GM19238 (cell line): ENCODE results near the gene ADAMTS3.
A peak's percentile ranks its signal among the peaks of the same experiment; 100 is the strongest.

Experiments used
- DNase-seq: peaks from one replicate; pipeline ENCODE4 v3.0.0; 2011; ENCODE audit warnings: low spot score; ENCODE audit not compliant: insufficient read length

ADAMTS3 gene

GRCh38 chr4:72351521-72351920, 217.5 kb downstream of the ADAMTS3 start:
- DNase-seq = no peak

GRCh38 chr4:72348701-72349100, 220.3 kb downstream of the ADAMTS3 start:
- no peak for DNase-seq

- DNase-seq = no peak
These were observed 224.6 kb downstream of the ADAMTS3 start for GRCh38 chr4:72344418-72344817.

DNA sequence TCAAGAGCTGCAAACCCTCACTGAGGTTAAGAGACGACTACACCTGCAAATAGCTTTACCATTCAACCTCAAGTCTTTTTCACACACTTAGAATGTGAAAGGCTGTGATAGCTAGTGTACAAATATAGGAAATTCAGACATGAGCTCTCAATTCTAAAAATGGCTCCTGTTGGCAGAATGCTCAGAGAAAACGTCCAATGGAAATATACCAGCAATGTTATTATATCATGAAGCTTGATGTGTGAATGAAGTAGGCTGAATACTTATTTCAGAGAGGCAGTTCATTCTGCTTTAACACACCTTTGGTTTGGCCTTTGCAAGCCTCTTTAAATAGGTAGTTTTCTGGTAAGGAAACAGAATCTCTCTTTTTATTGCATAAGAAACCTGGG, 227.6 kb downstream of the ADAMTS3 start:
- no peak for DNase-seq

GRCh38 chr4:72340803-72341431, 228.1 kb downstream of the ADAMTS3 start:
- DNase-seq = no peak

DNA sequence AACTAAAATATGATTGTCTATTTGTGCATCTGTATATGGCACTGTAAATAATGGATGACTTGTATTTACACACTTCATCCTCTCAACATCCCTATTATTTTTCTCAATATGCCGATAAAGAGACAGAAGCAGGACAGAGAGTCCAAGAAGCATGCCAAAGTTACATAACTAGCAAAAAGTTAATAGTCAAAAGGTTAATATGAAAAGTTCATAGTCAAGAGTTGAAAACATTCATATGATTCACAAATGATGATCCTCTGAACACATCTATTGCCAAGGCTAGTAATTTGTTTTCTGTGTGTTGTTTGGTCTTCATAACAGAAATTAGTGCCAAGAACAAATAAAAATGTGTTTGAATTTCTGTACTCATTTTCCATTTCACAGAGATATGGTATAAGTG, 231.0 kb downstream of the ADAMTS3 start:
- DNase-seq = no peak

DNA sequence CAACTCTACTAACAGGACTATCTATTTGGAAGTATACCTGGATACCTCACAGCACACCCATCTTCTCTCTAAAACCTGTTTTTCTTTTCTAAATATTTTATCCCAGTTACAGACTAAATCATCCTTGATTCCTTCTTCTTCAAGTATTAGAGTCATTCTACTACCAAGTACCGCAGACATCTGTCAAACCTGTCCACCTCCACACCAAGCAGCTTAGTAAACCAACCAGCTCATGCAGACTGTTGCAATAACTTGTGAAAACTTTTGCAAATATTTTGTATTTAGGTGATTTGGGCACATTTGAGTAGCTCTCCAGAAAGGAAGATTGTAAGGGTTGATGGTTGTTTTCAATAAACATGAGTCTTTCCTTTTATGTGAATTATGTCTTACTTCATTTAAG, 238.6 kb downstream of the ADAMTS3 start:
- DNase-seq = no peak

DNA sequence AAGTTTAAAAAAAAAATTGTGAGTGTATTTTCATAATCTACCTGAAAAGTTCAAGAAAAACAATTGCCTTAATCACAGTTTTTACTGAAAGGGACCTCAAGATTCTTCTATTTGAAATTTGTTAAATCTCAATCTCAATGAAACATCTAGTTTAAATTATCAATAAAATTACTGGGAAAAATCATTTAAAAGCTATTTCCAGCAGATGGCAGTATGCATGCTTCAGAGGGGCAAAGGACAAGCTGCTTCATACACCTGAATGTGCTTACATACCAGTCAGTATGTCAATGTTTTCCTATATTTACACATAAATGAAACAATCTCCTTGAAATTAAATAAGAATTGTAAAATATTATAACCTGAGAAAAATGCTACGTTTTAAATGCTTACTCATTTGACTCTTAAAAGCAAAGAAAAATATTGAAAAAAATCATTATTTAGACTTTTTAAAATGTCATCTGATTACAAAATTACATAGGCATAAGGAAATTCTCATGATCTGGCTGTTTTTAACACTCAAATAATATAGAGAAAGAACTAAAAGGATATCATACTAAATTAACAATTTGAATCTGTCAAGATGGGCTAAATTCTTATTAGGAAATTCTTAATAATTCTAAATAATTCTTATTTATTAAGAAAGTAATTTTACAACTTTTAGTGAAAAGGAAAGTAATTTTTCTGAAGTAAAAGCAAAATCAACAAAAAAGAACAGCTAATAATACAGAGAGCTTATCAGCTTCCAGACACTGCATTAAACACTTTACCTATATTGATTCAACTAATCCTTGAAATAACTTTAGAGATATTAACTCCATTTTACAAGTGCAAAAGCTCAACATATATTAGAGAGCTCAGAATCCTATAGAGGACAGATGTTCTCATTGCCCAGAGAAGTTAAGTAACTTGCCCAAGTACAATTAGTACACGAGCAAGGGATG, 242.1 kb downstream of the ADAMTS3 start:
- DNase-seq = no peak

DNA sequence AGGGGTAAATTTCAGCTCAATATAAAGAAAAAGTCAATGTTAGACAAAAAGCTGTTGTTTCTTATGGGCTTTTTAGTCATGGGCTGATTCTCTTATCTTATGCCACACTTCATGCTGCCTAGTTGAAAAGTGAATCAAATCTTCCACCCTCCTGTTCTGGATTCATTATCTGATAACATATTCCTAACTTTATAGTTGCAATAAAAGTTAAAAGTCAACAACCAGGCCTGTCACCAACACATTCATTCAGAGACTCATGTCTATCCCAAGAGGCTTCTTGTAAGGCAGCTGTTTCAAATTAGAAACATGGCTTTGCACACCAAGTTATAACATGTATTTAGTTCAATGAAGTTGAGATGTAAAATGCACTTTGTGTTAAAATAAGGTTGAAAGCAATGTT, 243.8 kb downstream of the ADAMTS3 start:
- no peak for DNase-seq

GRCh38 chr4:72323227-72323626, 245.8 kb downstream of the ADAMTS3 start:
- no peak for DNase-seq

- DNase-seq = no peak
These were observed 248.6 kb downstream of the ADAMTS3 start for GRCh38 chr4:72320223-72320948.

DNA sequence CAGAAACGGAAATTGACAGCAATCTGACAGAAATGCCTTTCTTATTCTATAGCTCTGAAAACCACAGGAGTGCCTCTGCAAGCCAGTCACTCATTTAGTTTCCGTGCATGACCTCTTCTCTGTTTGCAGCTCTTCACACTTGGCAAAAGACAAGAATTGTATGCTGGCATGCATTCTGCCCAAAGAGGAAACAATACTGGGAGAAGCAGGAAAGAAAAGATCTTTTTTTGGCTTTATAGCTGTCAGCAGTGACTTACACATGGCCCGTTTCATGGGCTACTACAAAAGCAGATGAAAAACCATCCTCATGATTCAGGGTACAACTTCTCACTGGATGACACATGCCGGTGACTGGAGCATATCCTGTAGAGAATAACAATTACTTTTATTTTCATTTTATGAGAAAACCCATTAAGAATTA, 249.4 kb downstream of the ADAMTS3 start:
- DNase-seq = no peak

GRCh38 chr4:72318421-72319170, 250.4 kb downstream of the ADAMTS3 start:
- no peak for DNase-seq

DNA sequence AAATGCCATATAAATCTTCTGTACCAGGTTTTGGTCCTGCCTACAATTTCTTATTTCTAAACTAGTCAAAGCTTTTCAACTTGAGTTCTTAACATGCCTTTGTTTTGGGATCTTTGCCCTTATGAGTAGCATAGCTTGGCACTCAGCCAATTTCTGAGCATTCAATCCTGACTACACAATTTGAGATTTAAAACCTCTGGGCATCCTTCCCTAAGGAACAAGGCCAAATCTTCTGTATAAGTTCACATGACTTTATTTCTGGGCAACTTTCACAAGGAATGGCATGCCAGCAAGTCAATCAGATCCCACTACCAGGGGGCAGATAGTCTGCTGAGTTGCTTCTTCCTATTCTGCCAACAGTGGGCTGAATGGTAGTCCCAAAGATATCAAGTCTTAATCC, 254.2 kb downstream of the ADAMTS3 start:
- no peak for DNase-seq

GRCh38 chr4:72313121-72313520, 255.9 kb downstream of the ADAMTS3 start:
- DNase-seq = no peak

GRCh38 chr4:72312032-72312650, 256.9 kb downstream of the ADAMTS3 start:
- DNase-seq = no peak

DNA sequence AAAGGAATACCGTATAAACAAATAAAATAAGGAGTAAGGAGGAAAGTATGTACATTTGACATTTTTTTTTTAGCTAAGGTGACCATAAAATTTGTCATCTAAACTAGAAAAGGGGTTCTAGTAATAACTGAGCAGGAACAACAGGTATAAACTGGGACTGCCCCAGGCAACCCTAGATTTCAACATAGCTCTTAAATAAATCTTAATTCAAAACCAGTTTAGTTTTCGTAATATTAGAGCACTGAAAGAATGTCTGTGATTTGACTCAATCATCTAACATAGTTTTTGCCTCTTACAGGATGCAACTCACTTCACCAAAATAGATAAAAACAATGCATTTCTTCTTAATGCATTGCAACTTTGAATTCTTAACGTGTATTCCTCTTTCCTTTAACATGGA, 257.7 kb downstream of the ADAMTS3 start:
- DNase-seq = no peak

GRCh38 chr4:72305620-72306019, 263.4 kb downstream of the ADAMTS3 start:
- DNase-seq = no peak

DNA sequence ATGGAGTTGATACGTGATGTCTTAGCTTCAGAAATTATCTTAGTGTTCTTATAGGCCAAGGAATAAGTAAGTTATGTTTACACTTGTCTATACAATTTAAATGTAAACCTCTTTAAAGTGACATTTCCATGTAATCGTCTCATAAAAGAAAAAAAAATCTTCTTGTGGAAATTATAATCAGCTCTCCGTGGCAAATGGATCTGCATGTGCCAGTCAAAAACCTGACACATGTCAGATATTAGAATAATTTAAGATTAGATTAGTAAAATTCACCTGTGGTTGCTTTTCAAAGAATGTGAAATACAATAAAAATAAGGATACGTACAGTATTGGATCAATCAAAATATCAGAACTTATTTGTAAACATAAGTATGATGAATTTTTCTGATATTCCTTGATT, 263.9 kb downstream of the ADAMTS3 start:
- DNase-seq = no peak

DNA sequence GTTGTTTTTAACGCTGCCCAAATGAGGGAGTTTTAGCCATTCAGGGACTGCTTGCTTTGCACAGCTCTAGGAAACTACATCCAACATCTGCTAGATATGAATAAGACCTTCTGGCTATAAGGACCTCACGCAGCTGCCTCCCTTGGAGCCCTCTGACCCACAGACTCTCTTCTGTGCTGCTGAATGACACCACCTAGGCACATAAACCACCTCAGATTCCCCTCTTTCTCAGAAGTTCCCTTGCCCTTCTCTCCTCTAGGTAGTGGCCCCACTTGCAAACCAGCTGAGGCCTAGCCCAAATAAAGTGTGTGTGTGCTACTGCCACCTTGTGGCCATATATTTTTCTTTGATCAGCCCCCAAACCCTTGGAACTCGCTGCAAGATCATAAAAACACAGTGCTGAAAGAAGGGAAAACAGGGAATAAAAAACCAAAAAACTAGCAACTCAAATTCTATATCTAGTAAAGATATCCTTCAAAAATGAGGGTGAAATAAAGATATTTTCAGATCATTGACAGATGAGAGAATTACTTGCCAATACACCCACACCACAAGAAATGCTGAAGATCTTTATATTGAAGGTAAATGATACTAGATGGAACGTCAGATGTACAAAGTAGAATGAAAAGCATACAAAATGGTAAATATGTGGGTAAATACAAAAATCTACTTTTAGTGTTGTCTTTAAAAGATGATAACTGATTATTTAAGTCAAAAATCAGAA, 265.9 kb downstream of the ADAMTS3 start:
- DNase-seq = peak; percentile 3
